H1 (cell line): ENCODE data around the gene RFLNA.

Source experiments
- CBX8 ChIP-seq: fragments of 300-800, 300-1000 bp; sonication (generic); IDR thresholded peaks from 2 replicates; pipeline ENCODE4 v1.7.1; 2016; ENCODE audit warnings: low read depth, low read length, borderline replicate concordance
- EZH2 ChIP-seq: fragments of 200-600 bp; sonication (generic); IDR thresholded peaks from 2 replicates; pipeline ENCODE4 v1.7.1; 2012; ENCODE audit warnings: low read depth, mild to moderate bottlenecking, moderate library complexity, low read length, inconsistent platforms; ENCODE audit not compliant: severe bottlenecking
- POLR2A ChIP-seq, 2 experiments: IDR thresholded peaks; 1 replicate in 1 of 2; 2 replicates in 1 of 2; pipeline ENCODE4 v1.6.1; 2011; ENCODE audit warnings: low read depth in 2 of 2, low read length in 2 of 2, mild to moderate bottlenecking in 2 of 2; ENCODE audit errors: control extremely low read depth in 1 of 2
- SP2 ChIP-seq: IDR thresholded peaks from 2 replicates; pipeline ENCODE4 v1.6.1; 2012; ENCODE audit warnings: mild to moderate bottlenecking, low read length, inconsistent platforms
- TEAD4 ChIP-seq: IDR thresholded peaks from 2 replicates; pipeline ENCODE4 v1.6.1; 2012; ENCODE audit warnings: low read depth, low read length, inconsistent platforms, mixed read lengths
- TF ChIP-seq, protein P1 (sequence below), 3 experiments: IDR thresholded peaks; 1 replicate in 2 of 3; 2 replicates in 1 of 3; pipeline versions ENCODE4 v1.5.1 to v1.6.1; 2011; ENCODE audit warnings: low read length in 3 of 3, mild to moderate bottlenecking in 3 of 3, inconsistent platforms in 2 of 3, low read depth in 1 of 3, moderate library complexity in 1 of 3; ENCODE audit not compliant: insufficient read depth in 1 of 3; ENCODE audit errors: control extremely low read depth in 1 of 3
- TF ChIP-seq, protein P2 (sequence below): IDR thresholded peaks from 2 replicates; pipeline ENCODE4 v1.6.1; 2012; ENCODE audit warnings: inconsistent platforms

DNA sequence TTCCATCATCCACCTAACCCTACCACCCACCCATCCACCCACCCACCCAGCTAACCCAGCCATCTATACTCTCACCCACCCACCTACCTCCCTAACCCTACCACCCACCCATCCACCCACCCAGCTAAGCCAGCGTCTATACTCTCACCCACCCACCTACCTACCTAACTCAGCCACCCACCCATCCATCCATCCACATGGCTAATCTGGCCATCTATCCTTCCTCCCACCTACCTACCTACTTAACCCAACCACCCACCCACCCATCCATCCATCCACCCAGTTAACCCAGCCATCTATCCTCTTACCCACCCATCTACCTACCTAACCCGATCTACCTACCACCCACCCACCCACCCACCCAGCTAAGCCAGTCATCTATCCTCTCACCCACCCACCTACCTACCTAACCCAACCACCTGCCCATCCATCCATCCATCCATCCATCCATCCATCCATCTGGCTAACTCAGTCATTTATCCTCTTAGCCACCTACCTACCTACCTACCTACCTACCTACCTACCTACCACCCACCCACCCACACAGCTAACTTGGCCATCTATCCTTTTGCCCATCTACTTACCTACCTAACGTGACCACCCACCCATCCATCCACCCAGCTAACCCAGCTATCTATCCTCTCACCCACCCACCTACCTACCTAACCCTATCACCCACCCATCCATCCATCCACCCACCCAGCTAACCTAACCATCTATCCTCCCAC lies 44.1 kb downstream of the RFLNA start:
- TF ChIP-seq SP2 = no peak
- no peak for TF ChIP-seq CBX8
- TF ChIP-seq POLR2A (IDR thresholded peaks at IDR 0.05; ENCODE audit: control extremely low read depth in 1 of 2, low read depth in 2 of 2, low read length in 2 of 2) = no peak
- TF ChIP-seq, protein P1, sequence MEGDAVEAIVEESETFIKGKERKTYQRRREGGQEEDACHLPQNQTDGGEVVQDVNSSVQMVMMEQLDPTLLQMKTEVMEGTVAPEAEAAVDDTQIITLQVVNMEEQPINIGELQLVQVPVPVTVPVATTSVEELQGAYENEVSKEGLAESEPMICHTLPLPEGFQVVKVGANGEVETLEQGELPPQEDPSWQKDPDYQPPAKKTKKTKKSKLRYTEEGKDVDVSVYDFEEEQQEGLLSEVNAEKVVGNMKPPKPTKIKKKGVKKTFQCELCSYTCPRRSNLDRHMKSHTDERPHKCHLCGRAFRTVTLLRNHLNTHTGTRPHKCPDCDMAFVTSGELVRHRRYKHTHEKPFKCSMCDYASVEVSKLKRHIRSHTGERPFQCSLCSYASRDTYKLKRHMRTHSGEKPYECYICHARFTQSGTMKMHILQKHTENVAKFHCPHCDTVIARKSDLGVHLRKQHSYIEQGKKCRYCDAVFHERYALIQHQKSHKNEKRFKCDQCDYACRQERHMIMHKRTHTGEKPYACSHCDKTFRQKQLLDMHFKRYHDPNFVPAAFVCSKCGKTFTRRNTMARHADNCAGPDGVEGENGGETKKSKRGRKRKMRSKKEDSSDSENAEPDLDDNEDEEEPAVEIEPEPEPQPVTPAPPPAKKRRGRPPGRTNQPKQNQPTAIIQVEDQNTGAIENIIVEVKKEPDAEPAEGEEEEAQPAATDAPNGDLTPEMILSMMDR (IDR thresholded peaks at IDR 0.05; ENCODE audit: control extremely low read depth in 1 of 3, insufficient read depth in 1 of 3, low read depth in 1 of 3, low read length in 3 of 3) = no peak
- TF ChIP-seq EZH2 = no peak
- no peak for TF ChIP-seq TEAD4
- TF ChIP-seq, protein P2, sequence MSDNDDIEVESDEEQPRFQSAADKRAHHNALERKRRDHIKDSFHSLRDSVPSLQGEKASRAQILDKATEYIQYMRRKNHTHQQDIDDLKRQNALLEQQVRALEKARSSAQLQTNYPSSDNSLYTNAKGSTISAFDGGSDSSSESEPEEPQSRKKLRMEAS = no peak
